Bone marrow (tissue), 2 donors: ENCODE data around the gene KLHL6.
"Not testable (repeated sequence)": the region's sequence is repeated elsewhere in the genome, so short reads cannot be mapped to it uniquely, and the experiment has no call there.

Source experiments
- DNase-seq, 2 donors: peaks; one replicate each; lab custom pipeline; 2025; lab: John Stamatoyannopoulos, UW

Gene KLHL6

DNA sequence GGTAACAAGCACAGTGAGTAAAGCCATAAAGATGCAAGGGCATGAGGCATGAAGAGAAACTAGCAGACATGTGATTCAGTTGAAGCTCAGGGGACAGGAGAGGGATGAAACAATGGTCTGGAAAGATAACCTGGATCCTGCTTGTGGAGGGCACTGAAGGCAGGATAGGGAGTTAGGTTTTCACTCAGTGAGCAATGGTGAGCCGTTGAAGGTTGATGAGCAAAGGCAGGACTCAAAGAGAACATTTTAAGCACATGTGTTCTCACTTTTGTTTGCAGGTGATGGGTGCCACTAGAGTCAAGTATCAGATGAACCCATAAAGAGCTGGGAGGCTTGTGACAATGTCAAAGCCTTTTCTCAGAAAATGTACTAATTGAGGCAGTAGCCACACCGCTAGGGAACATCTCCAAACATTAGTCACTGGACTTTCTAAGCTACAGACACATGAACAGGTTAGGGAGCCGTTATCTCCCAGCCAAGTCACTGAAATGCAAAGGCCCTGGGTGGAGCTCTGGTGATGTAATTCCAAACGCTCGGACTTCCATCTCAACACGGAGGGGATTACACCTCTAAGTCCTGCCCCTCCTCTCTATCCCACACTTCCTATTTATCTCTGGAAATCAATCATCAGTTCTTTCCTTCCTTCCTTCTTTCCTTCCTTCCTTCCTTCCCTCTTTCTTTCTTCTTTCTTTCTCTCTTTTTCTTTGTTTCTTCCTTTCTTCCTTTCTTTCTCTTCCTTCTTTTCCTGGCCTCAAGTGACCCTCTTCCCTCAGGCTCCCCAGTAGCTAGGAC, 22.7 kb downstream of the KLHL6 start:
- no peak for DNase-seq

DNA sequence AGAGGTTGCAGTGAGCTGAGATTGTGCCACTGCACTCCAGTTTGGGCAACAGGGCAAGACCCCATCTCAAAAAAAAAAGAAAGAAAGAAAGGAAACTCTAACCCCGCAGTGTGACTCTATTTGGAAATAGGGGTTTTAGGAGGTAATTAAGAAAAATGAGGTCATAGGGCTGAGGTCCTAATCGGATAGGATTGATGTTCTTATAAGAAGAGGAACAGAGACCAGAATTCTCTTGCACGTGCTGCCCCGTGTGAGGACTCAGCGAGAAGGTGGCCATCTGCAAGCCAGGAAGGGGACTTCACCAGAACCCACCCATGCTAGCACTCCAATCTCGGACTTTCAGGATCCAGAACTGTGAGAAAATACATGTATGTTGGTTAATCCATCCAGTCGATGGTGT, 25.8 kb downstream of the KLHL6 start:
- no peak for DNase-seq

DNA sequence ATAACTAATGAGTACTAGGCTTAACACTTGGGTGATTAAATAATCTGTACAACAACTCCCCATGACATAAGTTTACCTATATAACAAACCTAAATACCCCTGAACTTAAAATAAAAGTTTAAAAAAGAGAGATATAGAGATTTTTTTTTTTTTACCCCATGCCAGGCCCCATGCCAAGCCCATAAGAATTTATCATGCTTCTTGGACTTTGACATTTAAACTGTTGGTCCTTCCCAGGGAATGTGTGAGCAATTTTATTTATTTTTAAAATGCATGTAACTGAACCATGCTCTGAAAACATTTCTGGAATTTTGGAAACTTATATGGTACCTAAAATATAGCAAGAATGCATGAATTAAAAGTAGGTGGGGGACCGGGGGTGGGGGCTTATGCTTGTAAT, 26.3 kb downstream of the KLHL6 start:
- no peak for DNase-seq

DNA sequence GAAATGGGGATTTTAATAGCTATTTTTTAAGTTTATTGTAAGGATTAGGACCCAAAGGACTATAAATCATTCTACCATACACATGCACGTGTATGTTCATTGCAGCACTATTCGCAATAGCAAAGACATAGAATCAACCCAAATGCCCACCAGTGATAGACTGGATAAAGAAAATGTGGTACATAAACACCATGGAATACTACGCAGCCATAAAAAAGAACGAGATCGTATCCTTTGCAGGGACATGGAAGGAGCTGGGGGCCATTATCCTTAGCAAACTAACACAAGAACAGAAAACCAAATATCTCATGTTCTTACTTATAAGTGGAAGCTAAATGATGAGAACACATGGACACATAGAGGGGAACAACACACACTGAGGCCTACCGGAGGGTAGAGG, 26.7 kb downstream of the KLHL6 start:
- not testable (repeated sequence) for DNase-seq

DNA sequence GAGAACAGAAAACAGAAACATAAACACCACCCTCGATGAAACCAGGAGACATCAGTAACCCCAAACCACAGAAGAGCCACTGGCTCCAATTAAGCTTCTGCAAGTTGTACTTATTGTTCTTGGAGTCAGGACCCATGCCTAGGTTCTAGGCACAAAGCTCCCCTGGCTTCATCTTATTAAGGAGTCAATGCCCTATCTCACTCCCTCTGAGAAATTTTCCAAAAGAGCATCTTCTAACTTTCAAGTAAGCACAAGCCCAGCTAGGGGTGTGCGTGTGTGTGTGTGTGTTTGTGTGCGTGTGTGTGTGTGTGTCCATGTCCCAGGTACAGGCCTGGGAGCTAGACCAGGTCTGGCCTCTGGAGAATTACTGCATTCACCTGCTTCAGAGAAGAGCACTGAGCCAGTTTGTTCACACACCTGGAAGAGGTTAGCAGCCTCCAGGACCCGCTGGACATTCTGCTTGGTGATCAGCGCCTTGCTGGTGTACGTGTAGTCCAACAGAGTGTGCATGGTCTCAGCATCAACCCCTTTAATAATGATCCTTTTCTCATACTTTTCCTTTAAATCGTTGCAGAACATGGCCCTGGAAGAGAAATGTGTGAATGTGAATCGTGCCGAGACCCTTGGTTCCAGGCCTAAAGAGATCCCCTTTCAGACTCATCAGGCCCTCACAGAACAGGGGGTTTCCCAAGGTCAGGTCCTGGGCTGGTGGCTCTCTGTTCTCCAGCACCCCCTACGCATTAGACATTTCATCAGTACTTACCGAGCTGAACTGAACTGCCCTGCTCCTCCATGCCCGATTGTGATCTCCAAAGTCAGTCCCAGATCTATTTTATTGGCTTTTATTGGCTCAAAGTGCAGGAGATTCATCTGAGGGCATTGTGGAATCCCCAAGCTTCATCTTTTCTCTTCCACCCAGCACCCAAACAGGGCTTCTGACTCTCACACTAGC, 27.8 kb downstream of the KLHL6 start:
- DNase-seq, result no peak

DNA sequence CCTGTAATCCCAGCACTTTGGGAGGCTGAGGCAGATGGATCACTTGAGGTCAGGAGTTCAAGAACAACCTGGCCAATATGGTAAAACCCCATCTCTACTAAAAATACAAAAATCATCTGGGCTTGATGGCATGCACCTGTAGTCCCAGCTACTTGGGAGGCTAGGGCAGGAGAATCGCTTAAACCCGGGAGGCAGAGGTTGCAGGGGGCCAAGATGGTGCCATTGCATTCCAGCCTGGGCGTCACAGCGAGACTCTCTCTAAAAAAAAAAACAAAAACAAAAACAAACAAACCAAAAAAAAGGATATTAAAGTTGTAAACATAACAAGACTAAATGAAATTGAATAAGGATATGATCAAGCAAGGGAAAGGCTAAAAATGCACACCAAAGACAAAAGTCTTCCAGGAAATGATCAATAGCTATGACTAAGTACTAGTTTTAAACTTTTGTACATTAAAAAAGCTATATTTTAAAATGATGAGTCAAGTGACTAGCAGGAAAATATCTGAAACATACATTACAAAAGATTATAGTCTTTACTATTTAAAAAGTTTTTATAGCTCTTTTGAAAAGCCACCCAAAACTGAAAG, 28.6 kb downstream of the KLHL6 start:
- peak in 1 of 2 donors; percentile 38 for DNase-seq

DNA sequence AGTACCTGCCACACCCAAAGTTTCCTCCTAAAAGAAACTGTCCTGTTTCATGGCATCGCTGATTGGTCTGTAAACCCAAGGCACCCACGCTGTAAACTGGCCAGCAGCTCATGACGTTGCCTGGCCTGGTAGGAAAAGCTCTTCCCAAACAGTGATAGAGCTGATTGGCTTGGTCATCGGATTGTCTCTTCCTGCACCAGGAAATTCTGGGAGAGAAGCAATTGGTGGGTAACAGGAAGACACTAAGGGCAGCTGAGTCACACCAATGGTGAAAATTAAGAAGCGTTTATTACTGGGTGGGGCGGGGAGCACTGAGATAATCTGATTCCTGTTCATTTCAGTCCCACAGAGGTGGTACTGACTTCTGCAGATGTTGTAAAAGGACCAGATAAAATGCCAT, 31.0 kb downstream of the KLHL6 start:
- no peak for DNase-seq

DNA sequence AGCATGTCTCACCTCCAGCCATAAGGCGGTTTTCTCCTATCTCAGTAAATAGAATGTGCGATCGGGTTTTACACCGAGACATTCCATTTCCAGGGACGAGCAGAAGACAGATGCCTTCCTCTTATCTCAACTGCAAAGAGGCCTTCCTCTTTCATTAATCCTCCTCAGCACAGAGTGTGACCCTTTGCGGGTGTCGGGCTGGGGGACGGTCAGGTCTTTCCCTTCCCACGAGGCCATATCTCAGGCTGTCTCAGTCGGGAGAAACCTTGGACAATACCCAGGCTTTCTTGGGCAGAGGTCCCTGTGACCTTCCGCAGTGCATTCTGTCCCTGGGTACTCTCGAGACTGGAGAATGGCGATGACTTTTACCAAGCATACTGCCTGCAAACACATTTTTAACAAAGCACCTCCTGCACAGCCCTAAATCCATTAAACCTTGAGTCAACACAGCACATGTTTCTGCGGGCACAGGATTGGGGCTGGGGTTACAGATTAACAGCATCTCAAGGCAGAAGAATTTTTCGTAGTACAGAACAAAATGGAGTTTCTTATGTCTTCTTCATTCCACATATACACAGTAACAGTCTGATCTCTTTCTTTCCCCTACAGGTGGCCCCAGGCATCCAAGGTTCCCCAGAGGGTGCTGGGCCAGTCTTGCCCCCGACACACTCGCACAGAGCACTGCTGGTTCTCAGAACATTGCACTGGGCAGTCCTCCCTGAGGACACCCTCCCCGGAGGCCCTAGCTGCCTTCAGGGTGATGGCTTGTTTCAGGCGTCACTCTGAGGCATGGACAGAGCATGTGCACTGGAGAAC, 34.6 kb downstream of the KLHL6 start:
- not testable (repeated sequence) for DNase-seq

DNA sequence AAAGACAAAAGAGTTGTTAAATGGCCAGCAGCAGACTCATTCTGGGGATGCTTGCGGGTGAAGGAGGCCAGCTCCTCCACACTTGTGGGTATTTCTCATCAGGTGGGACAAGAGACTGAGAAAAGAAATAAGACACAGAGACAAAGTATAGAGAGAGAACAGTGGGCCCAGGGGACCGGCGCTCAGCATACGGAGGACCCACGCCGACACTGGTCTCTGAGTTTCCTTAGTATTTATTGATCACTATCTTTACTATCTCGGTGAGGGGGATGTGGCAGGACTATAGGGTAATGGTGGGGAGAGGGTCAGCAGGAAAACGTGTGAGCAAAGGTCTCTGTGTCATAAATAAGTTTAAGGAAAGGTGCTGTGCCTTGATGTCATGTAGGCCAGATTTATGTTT, 35.2 kb downstream of the KLHL6 start:
- DNase-seq, result not testable (repeated sequence)

DNA sequence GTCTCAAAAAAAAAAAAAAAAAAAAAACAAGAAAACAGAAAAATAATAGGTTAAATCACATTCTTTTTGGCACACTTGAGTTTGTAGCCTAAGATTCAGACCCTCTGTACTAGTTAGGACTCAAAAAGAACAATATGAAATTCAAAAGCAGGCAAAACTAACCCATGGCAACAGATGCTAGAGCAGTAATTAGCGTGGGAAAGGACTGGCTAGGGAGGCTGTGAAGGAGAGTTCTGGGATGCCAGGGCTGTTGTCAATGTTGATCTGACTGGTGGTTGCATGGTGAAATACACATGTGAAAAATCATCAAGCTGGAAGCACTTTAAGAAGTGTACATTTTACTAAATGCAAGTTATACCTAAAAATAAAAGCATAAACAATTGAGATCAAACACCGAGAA, 35.6 kb downstream of the KLHL6 start:
- no peak for DNase-seq

DNA sequence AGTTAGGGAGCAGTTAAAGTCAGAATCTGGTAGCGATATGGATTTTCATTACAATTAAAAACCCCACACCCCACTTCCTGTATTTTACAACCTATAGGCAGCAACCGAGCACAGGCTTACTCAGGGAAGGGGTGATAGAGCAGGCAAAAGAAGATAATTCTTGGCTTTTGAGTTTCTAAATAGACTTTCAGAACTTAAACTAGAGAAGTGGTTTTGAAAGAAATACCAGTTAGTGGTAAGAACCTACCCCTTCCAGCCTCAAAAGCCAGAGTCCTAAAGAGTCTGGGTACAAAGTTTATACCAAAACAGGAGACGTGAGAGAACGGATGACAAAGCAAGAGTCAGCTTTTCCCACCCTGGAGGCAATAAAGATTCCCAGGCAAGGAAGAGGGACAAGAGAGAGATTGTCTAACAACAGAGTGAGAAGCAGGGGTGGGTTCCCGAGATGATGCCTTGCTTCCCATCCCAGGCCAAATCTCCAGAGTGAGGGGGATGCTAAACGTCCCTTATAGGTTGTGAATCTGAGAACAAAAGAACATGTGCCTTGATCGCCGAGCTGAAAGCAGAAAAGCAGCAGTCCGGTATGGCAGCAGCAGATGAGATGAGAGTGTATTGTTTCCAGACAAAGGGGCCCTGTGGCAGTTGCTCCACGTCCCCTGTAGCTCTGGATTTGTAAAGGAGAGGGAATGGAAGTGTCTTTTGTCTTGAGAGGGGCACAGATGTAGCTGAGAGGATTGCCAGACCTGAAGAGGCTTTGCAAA, 36.8 kb downstream of the KLHL6 start:
- DNase-seq, result no peak

DNA sequence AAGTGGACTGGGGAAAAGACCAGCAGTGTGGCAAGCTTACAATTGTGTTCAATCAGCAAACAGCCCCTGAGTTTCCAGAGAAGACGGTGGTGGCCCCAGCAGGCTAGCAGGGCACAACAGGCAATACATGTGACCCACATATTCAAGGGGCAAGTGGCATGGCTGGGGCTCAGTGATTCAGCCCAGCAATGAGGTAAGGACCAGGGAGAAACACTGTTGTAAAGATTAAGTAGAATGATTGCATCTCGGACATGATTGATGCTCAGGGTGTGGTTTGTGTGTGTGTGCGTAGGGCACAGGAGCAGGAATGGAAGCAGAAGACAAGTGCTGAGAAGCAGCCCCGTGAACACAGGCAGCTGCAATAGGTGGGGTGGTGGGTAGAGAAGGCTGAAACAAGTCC, 37.9 kb downstream of the KLHL6 start:
- no peak for DNase-seq

DNA sequence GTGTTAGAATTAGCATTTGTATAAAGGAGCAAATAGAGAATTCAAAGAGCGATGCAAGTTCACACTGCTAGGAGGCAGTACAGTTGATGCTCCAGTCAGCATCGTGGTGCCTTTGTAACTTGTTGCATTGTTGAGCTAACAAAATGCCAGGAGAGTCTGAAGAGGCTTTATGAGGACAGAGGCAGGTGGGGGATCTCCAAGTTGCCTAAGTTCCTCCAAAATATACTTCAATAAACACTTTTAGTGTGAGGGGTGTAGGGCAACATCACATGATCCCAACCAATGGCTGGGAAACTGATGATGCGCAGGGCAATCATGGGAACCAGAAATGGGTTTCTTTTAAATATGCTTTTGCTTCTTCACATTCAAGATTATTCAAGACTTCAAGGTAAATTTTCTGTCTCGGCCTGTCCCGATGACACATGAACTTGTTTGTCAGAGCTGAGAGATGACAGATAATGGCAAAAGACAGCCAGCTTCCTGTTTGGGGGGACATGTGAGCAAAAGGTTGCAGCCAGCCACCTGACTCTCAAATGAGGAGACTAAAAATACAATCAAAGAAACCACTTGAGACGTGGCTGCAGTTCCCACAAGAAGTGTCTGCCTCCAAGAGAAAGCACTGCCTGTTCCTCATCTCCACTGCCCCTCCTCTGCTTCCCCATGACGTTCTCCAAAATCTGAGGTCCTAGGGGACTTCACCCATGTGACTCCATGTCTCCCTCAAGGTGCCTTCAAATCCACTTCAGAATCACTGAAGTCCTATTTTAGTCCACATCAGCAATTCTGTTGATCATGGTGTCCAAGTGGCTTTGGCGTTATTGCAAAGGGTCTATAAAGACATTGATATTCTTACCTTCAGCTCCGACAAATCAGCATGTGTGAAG, 39.3 kb downstream of the KLHL6 start:
- DNase-seq, result peak in 1 of 2 donors; percentile 89

DNA sequence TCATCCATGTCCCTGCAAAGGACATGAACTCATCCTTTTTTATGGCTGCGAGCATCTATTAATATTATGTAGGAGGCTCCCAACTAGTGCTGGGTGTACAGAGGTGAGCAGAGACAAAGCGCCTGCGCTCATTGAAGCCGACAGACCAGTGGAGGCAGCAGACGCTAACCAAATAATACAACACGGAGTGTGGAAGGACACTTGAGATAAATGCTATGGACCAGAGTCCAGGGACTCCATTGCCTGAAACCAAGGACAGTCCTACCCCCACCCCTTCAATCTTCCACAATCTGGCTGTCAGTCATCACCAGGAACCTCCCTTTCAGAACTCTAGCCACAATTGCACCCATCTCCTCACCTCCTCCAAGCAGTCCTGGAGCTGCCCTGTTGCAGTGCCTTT, 41.5 kb downstream of the KLHL6 start:
- DNase-seq, result no peak

DNA sequence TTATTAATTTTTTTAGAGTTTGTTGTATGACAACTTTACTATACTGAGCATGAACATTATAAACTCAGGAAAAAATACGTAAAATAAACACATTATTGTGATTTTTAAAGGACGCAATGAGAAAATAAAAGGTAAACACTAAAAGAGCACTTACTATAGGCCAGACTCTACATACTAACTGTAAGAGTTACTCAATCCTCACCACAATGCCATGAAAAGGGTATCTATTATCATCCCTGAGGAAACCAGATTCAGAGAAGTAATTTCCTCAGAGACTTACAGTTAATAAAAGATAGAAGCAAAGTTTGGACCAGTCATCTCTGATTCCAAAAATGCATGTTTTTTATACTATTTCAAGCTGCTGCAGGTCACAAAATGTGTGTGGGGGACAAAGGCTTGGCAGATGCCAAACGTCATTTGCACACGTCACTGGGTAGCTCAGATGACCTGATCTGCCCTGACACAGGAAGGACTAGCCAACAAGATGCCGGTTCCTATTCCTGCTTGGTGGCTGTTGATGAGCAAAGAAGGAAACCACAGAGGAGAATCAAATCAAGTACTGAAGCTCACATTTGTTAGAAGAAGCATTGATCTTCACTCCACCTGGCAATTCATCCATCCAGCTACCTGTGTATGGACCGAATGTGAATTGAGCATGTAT, 42.3 kb downstream of the KLHL6 start:
- peak in 1 of 2 donors; percentile 68 for DNase-seq

DNA sequence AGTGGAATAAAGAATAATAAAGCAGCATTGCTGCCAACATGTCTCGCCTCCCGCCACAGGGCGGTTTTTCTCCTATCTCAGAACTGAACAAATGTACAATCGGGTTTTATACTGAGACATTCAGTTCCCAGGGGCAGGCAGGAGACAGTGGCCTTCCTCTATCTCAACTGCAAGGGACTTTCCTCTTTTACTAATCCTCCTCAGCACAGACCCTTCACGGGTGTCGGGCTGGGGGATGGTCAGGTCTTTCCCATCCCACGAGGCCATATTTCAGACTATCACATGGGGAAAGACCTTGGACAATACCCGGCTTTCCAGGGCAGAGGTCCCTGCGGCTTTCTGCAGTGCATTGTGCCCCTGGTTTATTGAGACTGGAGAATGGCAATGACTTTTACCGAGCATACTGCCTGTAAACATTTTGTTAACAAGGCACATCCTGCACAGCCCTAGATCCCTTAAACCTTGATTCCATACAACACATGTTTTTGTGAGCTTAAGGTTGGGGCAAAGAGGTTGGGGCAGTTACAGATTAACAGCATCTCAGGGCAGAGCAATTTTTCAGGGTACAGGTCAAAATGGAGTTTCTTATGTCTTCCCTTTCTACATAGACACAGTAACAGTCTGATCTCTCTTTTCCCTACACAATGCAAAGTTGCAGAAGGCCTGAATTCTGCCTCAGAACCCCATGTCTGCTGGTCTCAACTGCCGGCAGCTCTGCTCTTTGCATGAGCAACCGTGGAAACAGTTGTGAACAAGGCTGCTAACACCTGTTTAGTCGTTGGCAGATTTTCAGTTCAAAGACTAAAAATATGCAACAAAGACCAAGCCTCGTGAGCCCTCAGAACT, 44.0 kb downstream of the KLHL6 start:
- DNase-seq, result not testable (repeated sequence)

DNA sequence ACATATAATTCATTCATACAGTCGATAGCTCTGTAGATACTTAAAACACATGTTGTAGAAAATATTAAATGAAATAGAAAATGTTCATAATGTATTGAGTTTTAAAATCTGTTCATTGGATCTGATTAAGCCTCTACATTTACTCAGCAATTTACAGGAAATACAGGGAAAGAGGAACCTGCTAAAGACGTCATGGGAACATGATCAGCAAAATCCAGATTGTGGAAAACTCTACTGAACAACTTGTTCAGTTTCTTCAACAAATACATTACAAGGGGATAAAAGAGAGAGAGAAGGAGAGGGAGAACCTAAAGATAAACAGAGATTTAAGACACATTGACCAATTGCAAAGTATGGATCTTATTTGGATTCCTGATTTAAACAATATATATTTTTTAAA, 46.7 kb downstream of the KLHL6 start:
- DNase-seq, result no peak

DNA sequence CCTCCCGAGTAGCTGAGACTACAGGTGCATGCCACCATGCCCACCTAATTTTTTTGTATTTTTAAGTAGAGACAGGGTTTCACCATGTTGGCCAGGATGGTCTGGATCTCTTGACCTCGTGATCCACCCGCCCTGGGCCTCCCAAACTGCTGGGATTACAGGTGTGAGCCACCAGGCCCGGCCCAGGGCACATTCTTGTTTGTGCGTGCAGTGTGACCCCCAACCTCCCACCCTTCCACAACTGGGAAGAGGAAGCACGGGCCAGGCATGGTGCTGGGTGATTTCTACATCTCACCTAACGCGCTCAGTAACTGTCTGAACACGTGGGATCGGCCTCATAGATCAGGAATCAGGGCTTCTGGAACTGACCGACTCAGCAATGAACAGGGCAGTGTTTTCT, 48.0 kb downstream of the KLHL6 start:
- DNase-seq, result no peak
